Upper lobe of right lung (tissue), 1 donor: ENCODE measurements around the gene COL6A2. TPM values are rescaled to one million over a fixed set of nuclear protein-coding genes. Genes with fewer than 3 reads are reported as not detected.

Experiments used
- ATAC-seq: fragments of 200-7000 bp; cut with Tn5 transposase; one replicate; pipeline ENCODE4 v1.9.1; 2020; ENCODE audit warnings: mild to moderate bottlenecking, moderate library complexity
- DNase-seq: peaks from one replicate; pipeline ENCODE4 v3.0.0-alpha.2; 2020
- H3K27ac ChIP-seq: fragments of 200-600 bp; one replicate; pipeline ENCODE4 v1.8.0; 2022
- H3K27me3 ChIP-seq: fragments of 200-600 bp; one replicate; pipeline ENCODE4 v1.8.0; 2022; ENCODE audit warnings: mild to moderate bottlenecking
- H3K36me3 ChIP-seq: fragments of 200-600 bp; one replicate; pipeline ENCODE4 v1.8.0; 2022
- H3K4me1 ChIP-seq: fragments of 200-600 bp; one replicate; pipeline ENCODE4 v1.8.0; 2022
- H3K4me3 ChIP-seq: fragments of 200-600 bp; one replicate; pipeline ENCODE4 v1.8.0; 2022; ENCODE audit warnings: mild to moderate bottlenecking
- H3K9me3 ChIP-seq: fragments of 200-600 bp; one replicate; pipeline ENCODE4 v1.8.0; 2022
- intact Hi-C: fragments of 100-400 bp; cut with DNase I; formaldehyde crosslinking; loops from one replicate; pipeline ENCODE4 v1.11.0; 2022
- total RNA-seq: library from RNA; stranded (reverse); fragmentation: NEBNext Ultra II Directional; extraction: Animal tissue kit (Norgen Biotek cat#: 25700); gene quantifications from one replicate; pipeline ENCODE4 v1.2.1, GENCODE V29; 2021
- TF ChIP-seq, protein P1 (sequence below): fragments of 200-600 bp; IDR thresholded peaks from one replicate; pipeline ENCODE4 v1.8.0; 2022; ENCODE audit warnings: antibody characterized with exemption
- donor health status: DM: no; HTN: yes; CAD: no; lungs with severe emphysema.

The COL6A2 gene
- total RNA-seq, 1 donor from 2014 or later, result 269 TPM

DNA sequence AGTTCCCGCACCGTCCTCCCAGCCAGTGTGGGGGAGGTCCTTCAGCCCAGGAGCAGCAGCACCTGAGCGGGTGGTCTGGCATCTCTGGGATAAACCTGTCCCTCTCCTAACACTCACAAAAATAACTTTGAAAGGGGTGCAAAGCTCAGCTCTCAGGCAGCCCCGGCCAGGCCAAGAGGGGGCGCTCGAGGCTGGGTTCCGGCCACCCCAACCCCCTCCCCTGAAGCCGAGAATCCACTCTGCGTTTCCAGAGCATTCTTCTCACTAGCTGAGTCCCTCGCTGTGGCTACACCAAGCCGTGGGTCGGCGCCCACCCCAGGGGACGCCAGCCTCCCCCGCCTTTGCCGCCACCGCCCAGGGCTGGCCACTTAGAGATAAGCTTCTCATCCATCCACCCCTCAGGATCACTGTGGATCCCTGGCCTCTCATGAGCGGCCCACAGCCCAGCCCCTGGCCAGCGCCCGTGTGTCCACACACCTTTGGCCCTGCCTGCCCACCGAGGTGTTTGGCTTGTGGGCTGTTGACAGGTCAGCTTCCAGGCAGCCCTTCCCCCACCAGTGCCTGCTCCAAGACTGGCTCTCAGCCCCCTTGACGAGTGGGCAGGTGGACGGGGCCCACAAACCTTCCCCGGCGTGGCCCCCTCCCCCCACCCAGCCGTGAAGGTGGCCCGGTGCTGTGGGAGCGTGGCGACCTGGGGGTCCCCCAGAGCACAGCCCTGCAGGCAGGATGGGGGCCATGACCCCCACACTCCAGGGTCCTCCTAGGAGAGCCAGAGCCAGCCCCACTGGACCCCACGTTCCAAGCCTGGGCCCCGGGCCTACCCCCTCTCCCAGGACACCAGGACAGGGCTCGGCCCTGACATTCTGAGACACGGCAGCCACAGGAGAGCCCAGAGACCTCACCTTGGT lies 55.6 kb downstream of the COL6A2 start:
- H3K27ac ChIP-seq, result no peak overlapping the region
- H3K4me3 ChIP-seq, result no peak overlapping the region
- H3K4me1 ChIP-seq, result peaks cover 10% of the 10 kb centered on the region
- intact Hi-C loops, result no loop called here
- ATAC-seq (peak; percentile 69), DNase-seq (peak; percentile 81)
- no peaks in the 10 kb centered on the region for H3K27me3 ChIP-seq
- no peaks in the 10 kb centered on the region for H3K36me3 ChIP-seq
- no peaks in the 10 kb centered on the region for H3K9me3 ChIP-seq
- TF ChIP-seq, protein P1, sequence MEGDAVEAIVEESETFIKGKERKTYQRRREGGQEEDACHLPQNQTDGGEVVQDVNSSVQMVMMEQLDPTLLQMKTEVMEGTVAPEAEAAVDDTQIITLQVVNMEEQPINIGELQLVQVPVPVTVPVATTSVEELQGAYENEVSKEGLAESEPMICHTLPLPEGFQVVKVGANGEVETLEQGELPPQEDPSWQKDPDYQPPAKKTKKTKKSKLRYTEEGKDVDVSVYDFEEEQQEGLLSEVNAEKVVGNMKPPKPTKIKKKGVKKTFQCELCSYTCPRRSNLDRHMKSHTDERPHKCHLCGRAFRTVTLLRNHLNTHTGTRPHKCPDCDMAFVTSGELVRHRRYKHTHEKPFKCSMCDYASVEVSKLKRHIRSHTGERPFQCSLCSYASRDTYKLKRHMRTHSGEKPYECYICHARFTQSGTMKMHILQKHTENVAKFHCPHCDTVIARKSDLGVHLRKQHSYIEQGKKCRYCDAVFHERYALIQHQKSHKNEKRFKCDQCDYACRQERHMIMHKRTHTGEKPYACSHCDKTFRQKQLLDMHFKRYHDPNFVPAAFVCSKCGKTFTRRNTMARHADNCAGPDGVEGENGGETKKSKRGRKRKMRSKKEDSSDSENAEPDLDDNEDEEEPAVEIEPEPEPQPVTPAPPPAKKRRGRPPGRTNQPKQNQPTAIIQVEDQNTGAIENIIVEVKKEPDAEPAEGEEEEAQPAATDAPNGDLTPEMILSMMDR, result peak; percentile 72

DNA sequence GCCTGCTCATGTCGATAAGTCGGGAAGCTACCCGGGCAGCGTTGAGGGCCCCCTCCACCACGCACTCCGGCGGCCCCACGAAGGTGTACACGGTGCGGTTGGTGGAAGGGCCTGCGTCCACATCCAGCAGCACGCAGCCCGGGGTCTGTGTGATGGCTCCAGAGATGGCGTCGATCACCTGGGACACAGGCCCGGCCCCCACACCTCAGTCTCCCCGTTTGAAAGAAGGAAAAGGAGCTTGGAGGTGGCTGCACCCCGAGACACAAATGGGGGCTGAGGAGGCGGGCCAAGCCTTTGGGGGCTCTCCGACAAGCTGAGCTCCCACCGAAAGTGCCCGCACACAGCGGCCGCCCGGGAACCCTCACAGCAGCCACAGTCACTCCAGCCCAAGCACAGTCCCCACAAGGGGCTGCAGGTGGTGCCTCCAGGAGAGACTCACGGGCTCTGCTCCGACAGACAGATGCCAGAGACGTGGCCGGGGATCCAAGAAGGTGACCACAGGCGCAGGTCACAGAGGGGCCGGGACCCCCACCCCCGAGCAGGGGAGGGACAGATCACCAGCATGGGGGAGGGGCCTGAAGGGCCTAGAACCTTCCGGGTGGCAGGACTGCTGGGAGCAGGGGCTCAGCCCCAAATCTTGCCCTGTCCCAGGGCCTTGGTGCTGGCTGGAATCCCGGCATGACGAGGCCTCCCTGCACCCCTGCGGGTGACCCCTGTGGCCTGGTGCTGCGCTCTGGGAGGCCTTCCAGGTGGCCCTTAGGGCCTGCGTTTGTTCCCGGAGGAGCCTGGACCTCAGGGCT lies 56.4 kb downstream of the COL6A2 start:
- ATAC-seq (no peak), DNase-seq (peak; percentile 61)
- no peak overlapping the region for H3K27ac ChIP-seq
- no peaks in the 10 kb centered on the region for H3K9me3 ChIP-seq
- TF ChIP-seq, protein P1, result no peak
- no peaks in the 10 kb centered on the region for H3K27me3 ChIP-seq
- H3K4me3 ChIP-seq, result no peak overlapping the region
- no peaks in the 10 kb centered on the region for H3K36me3 ChIP-seq
- H3K4me1 ChIP-seq, result peaks cover 10% of the 10 kb centered on the region
- intact Hi-C loops, result no loop called here

DNA sequence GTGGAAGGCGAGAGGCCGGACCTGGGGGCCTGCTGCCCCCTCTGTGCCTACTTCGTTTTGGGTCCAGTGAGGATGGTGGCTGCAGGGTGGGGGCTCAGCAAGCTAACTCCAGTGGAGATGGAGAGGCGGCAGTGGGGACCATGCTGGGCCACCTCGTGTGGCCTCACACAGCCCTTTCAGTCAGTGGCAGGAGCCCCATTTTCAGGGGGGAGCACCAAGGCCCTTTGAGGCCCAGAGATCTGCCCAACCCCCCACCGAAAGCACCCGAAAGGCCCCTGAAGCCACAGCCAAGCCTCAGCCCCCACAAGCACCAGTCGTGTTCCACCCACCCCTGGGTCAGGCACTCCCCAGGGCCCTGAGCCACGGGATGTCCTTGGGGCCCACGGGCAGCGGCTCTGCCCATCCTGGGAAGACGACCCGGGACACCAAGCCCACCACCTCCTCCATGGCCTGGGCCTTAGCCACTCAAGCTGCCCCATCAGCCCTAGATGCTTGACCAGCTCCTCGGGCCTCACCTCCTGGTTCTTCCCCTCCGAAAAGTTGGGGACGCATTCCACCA lies 57.1 kb downstream of the COL6A2 start:
- peak; percentile 59 for DNase-seq
- Histone ChIP-seq H3K27ac (no peak overlapping the region), H3K9me3 (no peaks in the 10 kb centered on the region), H3K4me1 (peaks cover 10% of the 10 kb centered on the region), H3K4me3 (no peak overlapping the region), H3K36me3 (no peaks in the 10 kb centered on the region), H3K27me3 (no peaks in the 10 kb centered on the region)
- TF ChIP-seq, protein P1, result no peak
- ATAC-seq, result no peak
- intact Hi-C loops, result no loop called here

DNA sequence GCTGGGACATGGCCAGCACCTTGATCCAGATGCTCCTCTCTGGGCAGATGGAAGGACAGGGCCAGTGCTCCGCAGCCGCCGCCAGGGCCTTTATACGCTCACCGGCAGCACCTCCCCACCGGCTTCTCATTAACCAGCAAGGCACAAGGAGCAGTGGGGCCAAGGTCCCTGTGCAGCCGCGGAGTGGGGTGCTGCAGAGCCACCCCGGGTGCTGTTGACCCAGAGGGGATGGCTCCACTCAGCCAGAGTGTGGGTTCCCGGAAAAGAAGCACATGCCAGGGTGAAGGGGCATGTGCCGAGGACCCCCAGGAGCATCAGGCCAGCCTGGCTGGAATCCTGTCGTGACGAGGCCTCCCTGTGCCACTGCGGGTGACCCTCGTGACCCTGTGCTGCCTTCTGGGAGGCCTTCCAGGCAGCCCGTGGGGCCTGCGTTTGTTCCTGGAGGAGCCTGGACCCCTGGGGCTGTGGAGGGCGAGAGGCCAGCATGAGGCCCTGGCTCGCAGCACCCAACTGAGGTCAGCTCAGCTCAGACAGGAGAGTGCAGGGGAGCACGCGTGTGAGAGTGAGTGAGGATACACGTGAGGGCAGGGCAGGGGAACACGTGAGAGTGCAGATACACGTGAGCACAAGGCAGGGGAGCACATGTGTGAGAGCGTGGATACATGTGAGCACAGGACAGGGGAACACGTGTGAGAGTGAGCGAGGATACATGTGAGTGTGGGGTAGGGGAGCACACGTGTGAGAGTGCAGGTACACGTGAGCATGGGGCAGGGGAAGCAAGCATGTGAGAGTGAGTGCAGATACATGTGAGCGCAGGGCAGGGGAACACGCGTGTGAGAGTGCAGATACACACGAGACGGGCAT lies 57.8 kb downstream of the COL6A2 start, which contains the start of gene FTCD:
Gene FTCD (minus strand): TSS at position 66 of the 864 bp plus-strand sequence. CDS start 56 bp downstream, at position 10.
- Histone ChIP-seq H3K27ac (no peak within 1 kb of the TSS), H3K36me3 (no peaks in the 10 kb centered on the region), H3K4me1 (peaks cover 10% of the 10 kb centered on the region), H3K4me3 (no peak within 1 kb of the TSS), H3K9me3 (no peaks in the 10 kb centered on the region), H3K27me3 (no peaks in the 10 kb centered on the region)
- ATAC-seq (no peak), DNase-seq (peak; percentile 59)
- TF ChIP-seq, protein P1, result no peak
- intact Hi-C loops, result no loop called here

DNA sequence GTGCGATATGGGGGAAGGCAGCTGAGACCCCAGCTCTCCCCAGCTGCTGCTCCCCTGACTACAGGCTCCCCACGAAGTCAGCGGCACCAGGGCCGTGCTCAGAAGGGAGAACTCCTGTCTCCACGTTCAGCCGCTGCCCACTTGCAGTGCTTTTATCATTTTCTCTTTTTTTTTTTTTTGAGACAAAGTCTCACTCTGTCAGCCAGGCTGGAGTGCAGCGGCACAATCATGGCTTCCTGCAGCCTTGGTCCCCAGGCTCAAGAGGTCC lies 58.4 kb downstream of the COL6A2 start:
- TF ChIP-seq, protein P1, result no peak
- no peaks in the 10 kb centered on the region for H3K36me3 ChIP-seq
- H3K27me3 ChIP-seq, result no peaks in the 10 kb centered on the region
- no peaks in the 10 kb centered on the region for H3K9me3 ChIP-seq
- ATAC-seq, result no peak
- intact Hi-C loops, result no loop called here
- peaks cover 10% of the 10 kb centered on the region for H3K4me1 ChIP-seq
- H3K27ac ChIP-seq, result no peak overlapping the region
- no peak overlapping the region for H3K4me3 ChIP-seq
- peak; percentile 30 for DNase-seq
